Stimulated activated memory B cell treated with anti-CD40 and anti-IgM and Interleukin-4, amounts not matched to agents 10 μg/mL and 1 μg/mL and 100 μg/mL, for 72 hours (primary cell): ENCODE measurements around the gene METTL1.
"Not testable (repeated sequence)": the region's sequence is repeated elsewhere in the genome, so short reads cannot be mapped to it uniquely, and the experiment has no call there.

Experiments
- ATAC-seq: fragments of 150-1000 bp; cut with Tn5 transposase; 2 replicates; pipeline ENCODE4 v1.10.0; 2021
- H3K27ac Mint-ChIP-seq: one replicate; pipeline ENCODE4 v1.8.0; 2022; ENCODE audit warnings: mild to moderate bottlenecking, mixed read lengths
- H3K27me3 Mint-ChIP-seq: one replicate; pipeline ENCODE4 v1.8.0; 2022; ENCODE audit warnings: mixed read lengths
- H3K36me3 Mint-ChIP-seq: one replicate; pipeline ENCODE4 v1.8.0; 2022; ENCODE audit warnings: mixed read lengths
- H3K4me1 Mint-ChIP-seq: one replicate; pipeline ENCODE4 v1.8.0; 2022; ENCODE audit warnings: mixed read lengths
- H3K4me3 Mint-ChIP-seq: one replicate; pipeline ENCODE4 v1.8.0; 2022; ENCODE audit warnings: mild to moderate bottlenecking, moderate library complexity, mixed read lengths
- H3K9me3 Mint-ChIP-seq: one replicate; pipeline ENCODE4 v1.8.0; 2022; ENCODE audit warnings: mixed read lengths

METTL1 gene

GRCh38 chr12:57723630-57723962 lies 48.3 kb downstream of the METTL1 start:
- Mint-ChIP-seq H3K4me1 (peaks cover 26% of the 10 kb centered on the region), H3K36me3 (peaks cover 60% of the 10 kb centered on the region), H3K9me3 (no peaks in the 10 kb centered on the region), H3K4me3 (no peak overlapping the region), H3K27me3 (no peaks in the 10 kb centered on the region), H3K27ac (peak overlapping the region; percentile 38)
- ATAC-seq = no peak

GRCh38 chr12:57722716-57723629 lies 48.9 kb downstream of the METTL1 start:
- Mint-ChIP-seq H3K4me3 (no peak overlapping the region), H3K4me1 (peaks cover 26% of the 10 kb centered on the region), H3K27ac (peak overlapping the region; percentile 38), H3K36me3 (peaks cover 60% of the 10 kb centered on the region), H3K27me3 (no peaks in the 10 kb centered on the region), H3K9me3 (no peaks in the 10 kb centered on the region)
- ATAC-seq = no peak

DNA sequence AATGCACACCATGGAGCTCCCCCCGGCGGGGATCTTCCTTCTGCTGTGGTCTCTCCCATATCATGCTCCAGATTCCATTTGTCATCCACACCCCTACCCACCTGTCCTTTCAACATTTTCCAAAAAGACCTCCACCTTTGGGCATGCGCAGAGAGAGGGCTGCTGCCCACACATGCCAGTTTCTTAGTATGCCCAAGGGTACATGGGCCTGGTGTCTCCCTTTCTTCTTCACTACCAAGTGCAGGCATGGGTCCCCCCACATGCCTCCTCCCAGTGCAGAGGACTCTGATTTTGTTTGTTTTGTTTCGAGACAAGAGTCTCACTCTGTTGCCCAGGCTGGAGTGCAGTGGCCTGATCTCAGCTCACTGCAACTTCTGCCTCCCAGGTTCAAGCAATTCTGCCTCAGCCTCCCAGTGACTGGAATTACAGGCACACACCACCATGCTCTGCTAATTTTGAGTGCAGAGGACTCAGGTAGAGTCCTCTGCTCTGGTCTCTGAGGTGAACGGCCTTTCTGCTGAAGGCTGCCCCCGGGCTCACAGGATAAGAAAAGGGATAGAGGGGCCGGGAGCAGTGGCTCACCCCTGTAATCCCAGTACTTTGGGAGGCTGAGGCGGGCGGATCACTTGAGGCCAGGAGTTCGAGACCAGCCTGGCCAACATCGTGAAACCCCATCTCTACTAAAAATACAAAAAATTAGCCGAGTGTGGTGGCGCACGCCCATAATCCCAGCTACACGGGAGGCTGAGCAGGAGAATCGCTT lies 49.9 kb downstream of the METTL1 start:
- peaks cover 57% of the 10 kb centered on the region for H3K36me3 Mint-ChIP-seq
- H3K27me3 Mint-ChIP-seq, H3K4me3 Mint-ChIP-seq, H3K27ac Mint-ChIP-seq, H3K9me3 Mint-ChIP-seq, ATAC-seq: not testable (repeated sequence)
- H3K4me1 Mint-ChIP-seq = peaks cover 26% of the 10 kb centered on the region

GRCh38 chr12:57720606-57721595 lies 51.0 kb downstream of the METTL1 start:
- Mint-ChIP-seq H3K4me1 (peaks cover 24% of the 10 kb centered on the region), H3K27ac (no peak overlapping the region), H3K4me3 (no peak overlapping the region), H3K36me3 (peaks cover 57% of the 10 kb centered on the region), H3K9me3 (no peaks in the 10 kb centered on the region), H3K27me3 (no peaks in the 10 kb centered on the region)
- ATAC-seq = no peak

- Mint-ChIP-seq H3K4me1 (peaks cover 20% of the 10 kb centered on the region), H3K27ac (no peak overlapping the region), H3K4me3 (no peak overlapping the region), H3K27me3 (no peaks in the 10 kb centered on the region), H3K9me3 (no peaks in the 10 kb centered on the region), H3K36me3 (peaks cover 58% of the 10 kb centered on the region)
- no peak for ATAC-seq
These were observed 51.9 kb downstream of the METTL1 start for GRCh38 chr12:57719777-57720605.

DNA sequence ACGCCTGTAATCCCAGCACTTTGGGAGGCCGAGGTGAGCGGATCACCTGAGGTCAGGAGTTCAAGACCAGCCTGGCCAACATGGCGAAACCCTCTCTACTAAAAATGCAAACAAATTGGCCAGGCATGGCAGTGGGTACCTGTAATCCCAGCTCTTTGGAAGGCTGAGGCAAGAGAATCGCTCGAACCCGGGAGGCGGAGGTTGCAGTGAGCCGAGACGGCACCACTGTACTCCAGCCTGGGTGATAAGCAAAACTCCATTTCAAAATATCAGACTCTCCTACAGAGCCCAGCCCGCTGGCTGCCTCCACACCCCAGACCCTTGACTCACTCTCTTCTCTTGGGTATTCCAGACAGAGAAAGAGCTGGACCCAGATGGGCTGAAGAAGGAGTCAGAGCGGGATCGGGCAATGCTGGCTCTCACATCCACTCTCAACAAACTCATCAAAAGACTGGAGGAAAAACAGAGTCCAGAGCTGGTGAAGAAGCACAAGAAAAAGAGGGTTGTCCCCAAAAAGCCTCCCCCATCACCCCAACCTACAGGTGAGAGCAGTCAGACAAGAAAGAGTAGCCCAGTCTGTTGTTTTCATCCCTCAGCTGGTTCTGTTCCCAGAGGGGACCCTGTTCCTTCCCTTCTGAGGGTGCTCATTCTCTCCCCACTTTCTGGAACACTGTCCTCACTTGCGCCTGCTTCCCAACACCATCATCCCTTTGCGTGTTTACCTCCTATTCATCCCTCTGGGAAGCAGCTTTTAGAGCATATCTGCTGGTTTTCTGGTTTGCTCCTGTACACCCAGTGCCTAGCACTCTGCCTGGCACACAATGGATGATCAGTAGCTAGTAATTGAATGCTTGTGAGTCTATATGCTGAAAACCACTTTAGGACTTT lies 53.0 kb downstream of the METTL1 start:
- Mint-ChIP-seq H3K4me1 (peaks cover 9% of the 10 kb centered on the region), H3K27me3 (no peaks in the 10 kb centered on the region), H3K4me3 (no peak overlapping the region), H3K9me3 (no peaks in the 10 kb centered on the region), H3K36me3 (peaks cover 55% of the 10 kb centered on the region), H3K27ac (no peak overlapping the region)
- no peak for ATAC-seq
